Loucy (cell line): ENCODE measurements around the gene KRTAP13-2.

Experiments used
- H2AFZ ChIP-seq: fragments of 200-600 bp; sonication (generic); 2 replicates; pipeline ENCODE4 v1.6.0; 2016; ENCODE audit warnings: antibody characterized with exemption, mild to moderate bottlenecking, low read length, moderate library complexity
- H3F3A ChIP-seq: fragments of 200-600 bp; 2 replicates; pipeline ENCODE4 v1.6.0; 2016; ENCODE audit warnings: antibody characterized with exemption, low read depth, mild to moderate bottlenecking
- H3K27me3 ChIP-seq: fragments of 200-600 bp; sonication (generic); 2 replicates; pipeline ENCODE4 v1.6.1; 2014; ENCODE audit warnings: low read length, mild to moderate bottlenecking; ENCODE audit not compliant: insufficient read depth, poor library complexity, severe bottlenecking
- H3K36me3 ChIP-seq: fragments of 200-600 bp; sonication (generic); 2 replicates; pipeline ENCODE4 v1.6.1; 2016; ENCODE audit warnings: low read length; ENCODE audit not compliant: insufficient read depth
- H3K4me1 ChIP-seq: fragments of 200-600 bp; sonication (generic); 2 replicates; pipeline ENCODE4 v1.5.1; 2014; ENCODE audit warnings: low read length, mild to moderate bottlenecking; ENCODE audit not compliant: insufficient read depth, poor library complexity, severe bottlenecking
- H3K4me2 ChIP-seq: fragments of 200-600 bp; sonication (generic); 2 replicates; pipeline ENCODE4 v1.6.0; 2014; ENCODE audit warnings: antibody characterized with exemption, low read length, low read depth, mild to moderate bottlenecking; ENCODE audit not compliant: poor library complexity, severe bottlenecking
- H3K4me3 ChIP-seq: fragments of 200-600 bp; sonication (generic); 2 replicates; pipeline ENCODE4 v1.5.1; 2014; ENCODE audit warnings: low read length, mild to moderate bottlenecking, mixed read lengths; ENCODE audit not compliant: poor library complexity, severe bottlenecking
- H3K79me2 ChIP-seq: fragments of 200-600 bp; sonication (generic); 2 replicates; pipeline ENCODE4 v1.6.1; 2014; ENCODE audit warnings: low read length; ENCODE audit not compliant: insufficient read depth
- H3K9ac ChIP-seq: fragments of 200-600 bp; sonication (generic); 2 replicates; pipeline ENCODE4 v1.6.0; 2014; ENCODE audit warnings: mild to moderate bottlenecking, low read depth, low read length, moderate library complexity; ENCODE audit not compliant: poor library complexity, severe bottlenecking
- H3K9me2 ChIP-seq: fragments of 200-600 bp; sonication (generic); replicated peaks from 2 replicates; pipeline ENCODE4 v1.6.1; 2016; ENCODE audit warnings: low read depth, low read length, mixed read lengths
- H3K9me3 ChIP-seq: fragments of 200-600 bp; sonication (generic); 2 replicates; pipeline ENCODE4 v1.6.1; 2014; ENCODE audit warnings: mild to moderate bottlenecking, antibody characterized with exemption, low read length, low read depth; ENCODE audit not compliant: insufficient read depth
- H4K20me1 ChIP-seq: fragments of 200-600 bp; sonication (generic); 2 replicates; pipeline ENCODE4 v1.6.0; 2014; ENCODE audit warnings: antibody characterized with exemption, low read length, mild to moderate bottlenecking; ENCODE audit not compliant: insufficient read depth, poor library complexity, severe bottlenecking
- CTCF ChIP-seq: fragments of 200-600 bp; sonication (generic); conservative IDR thresholded peaks from 2 replicates; pipeline ENCODE4 v1.5.1; 2014; ENCODE audit warnings: mild to moderate bottlenecking, antibody characterized with exemption, low read length
- EZH2phosphoT487 ChIP-seq: fragments of 200-600 bp; IDR thresholded peaks from 2 replicates; pipeline ENCODE4 v1.6.1; 2018; ENCODE audit warnings: antibody characterized with exemption, mild to moderate bottlenecking, moderate library complexity, borderline replicate concordance

KRTAP13-2 gene

GRCh38 chr21:30337276-30337744, 34.8 kb downstream of the KRTAP13-2 start, which contains the start of gene KRTAP27-1:
TSS of gene KRTAP27-1 (minus strand) at chr21:30337694. CDS start at chr21:30337668, 26 bp downstream.
- H3K79me2 ChIP-seq = no peaks in the 10 kb centered on the region
- no peaks in the 10 kb centered on the region for H3K9me2 ChIP-seq
- H3K9me3 ChIP-seq = no peaks in the 10 kb centered on the region
- no peaks in the 10 kb centered on the region for H3F3A ChIP-seq
- H3K4me3 ChIP-seq = no peak within 1 kb of the TSS
- no peaks in the 10 kb centered on the region for H3K27me3 ChIP-seq
- H3K4me2 ChIP-seq = no peak within 1 kb of the TSS
- H3K9ac ChIP-seq = no peak within 1 kb of the TSS
- no peak for TF ChIP-seq EZH2phosphoT487
- TF ChIP-seq CTCF = no peak
- H2AFZ ChIP-seq = no peak within 1 kb of the TSS
- no peaks in the 10 kb centered on the region for H4K20me1 ChIP-seq
- H3K36me3 ChIP-seq = no peaks in the 10 kb centered on the region
- H3K4me1 ChIP-seq = no peaks in the 10 kb centered on the region

- no peak overlapping the region for H2AFZ ChIP-seq
- no peak overlapping the region for H3K4me2 ChIP-seq
- no peak overlapping the region for H3K4me3 ChIP-seq
- no peaks in the 10 kb centered on the region for H3K36me3 ChIP-seq
- H4K20me1 ChIP-seq = no peaks in the 10 kb centered on the region
- no peaks in the 10 kb centered on the region for H3K4me1 ChIP-seq
- no peaks in the 10 kb centered on the region for H3K79me2 ChIP-seq
- TF ChIP-seq EZH2phosphoT487 (no peak), CTCF (no peak)
- H3K9me2 ChIP-seq = no peaks in the 10 kb centered on the region
- H3F3A ChIP-seq = no peaks in the 10 kb centered on the region
- no peaks in the 10 kb centered on the region for H3K9me3 ChIP-seq
- no peak overlapping the region for H3K9ac ChIP-seq
- H3K27me3 ChIP-seq = no peaks in the 10 kb centered on the region
These were observed 35.5 kb downstream of the KRTAP13-2 start for GRCh38 chr21:30336596-30336995.

- H2AFZ ChIP-seq = no peak overlapping the region
- H3K9ac ChIP-seq = no peak overlapping the region
- no peaks in the 10 kb centered on the region for H3K27me3 ChIP-seq
- no peaks in the 10 kb centered on the region for H3K36me3 ChIP-seq
- H3K4me3 ChIP-seq = no peak overlapping the region
- H4K20me1 ChIP-seq = no peaks in the 10 kb centered on the region
- no peaks in the 10 kb centered on the region for H3K79me2 ChIP-seq
- no peaks in the 10 kb centered on the region for H3F3A ChIP-seq
- H3K9me3 ChIP-seq = no peaks in the 10 kb centered on the region
- no peak overlapping the region for H3K4me2 ChIP-seq
- H3K4me1 ChIP-seq = no peaks in the 10 kb centered on the region
- TF ChIP-seq EZH2phosphoT487 = no peak
- TF ChIP-seq CTCF = no peak
- no peaks in the 10 kb centered on the region for H3K9me2 ChIP-seq
These were observed 38.3 kb downstream of the KRTAP13-2 start for GRCh38 chr21:30333736-30334135.
